GM12873 (cell line): Measurements from ENCODE around the gene CDKN3.

Experiments
- TF ChIP-seq, protein P1 (sequence below): IDR thresholded peaks from 2 replicates; pipeline ENCODE4 v1.5.1; 2012; ENCODE audit warnings: low read depth, mild to moderate bottlenecking, moderate library complexity, low read length, control low read depth; ENCODE audit not compliant: insufficient read depth; ENCODE audit errors: missing control alignments

The CDKN3 gene

DNA sequence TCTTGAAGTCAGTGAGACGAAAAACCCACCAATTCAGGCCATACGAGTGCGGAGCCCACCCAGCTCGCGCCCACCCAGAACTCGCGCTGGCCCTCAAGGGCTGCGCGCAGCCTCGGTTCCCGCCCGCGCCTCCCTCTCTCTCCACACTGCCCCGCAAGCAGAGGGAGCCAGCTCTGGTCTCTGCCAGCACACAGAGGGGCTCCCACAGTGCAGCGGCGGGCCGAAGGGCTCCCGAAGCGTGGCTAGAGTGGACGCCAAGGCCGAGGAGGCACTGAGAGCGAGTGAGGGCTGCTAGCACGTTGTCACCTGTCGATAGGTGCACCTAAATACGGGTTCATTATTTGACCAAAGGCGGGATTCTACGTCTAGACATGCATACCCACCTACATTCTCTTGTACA lies 2.2 kb upstream of the CDKN3 start:
- TF ChIP-seq, protein P1, sequence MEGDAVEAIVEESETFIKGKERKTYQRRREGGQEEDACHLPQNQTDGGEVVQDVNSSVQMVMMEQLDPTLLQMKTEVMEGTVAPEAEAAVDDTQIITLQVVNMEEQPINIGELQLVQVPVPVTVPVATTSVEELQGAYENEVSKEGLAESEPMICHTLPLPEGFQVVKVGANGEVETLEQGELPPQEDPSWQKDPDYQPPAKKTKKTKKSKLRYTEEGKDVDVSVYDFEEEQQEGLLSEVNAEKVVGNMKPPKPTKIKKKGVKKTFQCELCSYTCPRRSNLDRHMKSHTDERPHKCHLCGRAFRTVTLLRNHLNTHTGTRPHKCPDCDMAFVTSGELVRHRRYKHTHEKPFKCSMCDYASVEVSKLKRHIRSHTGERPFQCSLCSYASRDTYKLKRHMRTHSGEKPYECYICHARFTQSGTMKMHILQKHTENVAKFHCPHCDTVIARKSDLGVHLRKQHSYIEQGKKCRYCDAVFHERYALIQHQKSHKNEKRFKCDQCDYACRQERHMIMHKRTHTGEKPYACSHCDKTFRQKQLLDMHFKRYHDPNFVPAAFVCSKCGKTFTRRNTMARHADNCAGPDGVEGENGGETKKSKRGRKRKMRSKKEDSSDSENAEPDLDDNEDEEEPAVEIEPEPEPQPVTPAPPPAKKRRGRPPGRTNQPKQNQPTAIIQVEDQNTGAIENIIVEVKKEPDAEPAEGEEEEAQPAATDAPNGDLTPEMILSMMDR, result no peak

DNA sequence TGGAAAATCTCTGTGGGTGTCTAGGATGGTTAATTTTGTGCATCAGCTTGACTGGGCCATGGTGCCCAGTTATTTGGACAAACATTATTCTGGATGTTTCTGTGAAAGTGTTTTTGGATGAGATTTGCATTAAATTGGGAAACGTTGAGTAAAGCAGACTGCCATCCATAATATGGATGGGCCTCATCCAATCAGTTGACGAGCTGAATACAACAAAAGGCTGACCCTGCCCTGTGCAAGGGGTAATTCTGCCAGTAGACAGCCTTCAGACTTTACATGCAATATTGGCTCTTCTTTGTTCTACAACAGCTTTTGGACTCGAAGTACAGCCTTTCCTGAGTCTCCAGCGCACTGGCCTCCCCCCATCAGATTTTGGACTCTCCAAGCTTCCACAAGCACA lies 1.5 kb upstream of the CDKN3 start:
- TF ChIP-seq, protein P1, result no peak

DNA sequence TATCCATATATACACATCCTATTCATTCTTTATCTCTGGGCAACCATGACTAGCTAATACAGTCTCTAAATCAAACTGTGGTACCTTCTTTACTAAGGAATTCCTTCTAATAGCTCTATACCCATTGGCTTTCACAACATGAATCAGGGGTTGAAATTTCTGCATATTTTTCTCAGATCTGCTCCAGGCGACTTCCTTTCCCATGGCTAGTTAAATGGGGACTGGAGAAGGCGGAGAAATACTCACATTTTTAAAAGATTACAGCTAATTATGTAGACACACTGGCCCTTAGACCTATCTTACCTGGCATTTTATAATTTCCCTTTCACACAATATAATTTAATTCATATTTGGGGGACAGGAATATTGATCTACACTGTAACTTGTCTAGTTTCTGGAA lies 1.1 kb upstream of the CDKN3 start:
- TF ChIP-seq, protein P1, result no peak

DNA sequence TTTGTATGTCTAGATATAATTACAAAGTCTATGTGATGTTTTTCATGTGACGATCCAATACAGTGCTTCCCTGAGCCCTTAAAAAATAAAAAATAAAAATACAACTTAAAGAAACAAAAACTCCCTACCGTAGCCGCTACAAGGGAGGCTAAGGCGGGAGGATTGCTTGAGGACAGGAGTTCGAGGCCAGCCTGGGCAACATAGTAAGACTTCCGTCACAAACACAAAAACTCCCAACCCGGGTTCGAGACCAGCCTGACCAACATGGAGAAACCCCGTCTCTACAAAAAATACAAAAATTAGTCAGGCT lies 669 bp upstream of the CDKN3 start:
- TF ChIP-seq, protein P1, result no peak

DNA sequence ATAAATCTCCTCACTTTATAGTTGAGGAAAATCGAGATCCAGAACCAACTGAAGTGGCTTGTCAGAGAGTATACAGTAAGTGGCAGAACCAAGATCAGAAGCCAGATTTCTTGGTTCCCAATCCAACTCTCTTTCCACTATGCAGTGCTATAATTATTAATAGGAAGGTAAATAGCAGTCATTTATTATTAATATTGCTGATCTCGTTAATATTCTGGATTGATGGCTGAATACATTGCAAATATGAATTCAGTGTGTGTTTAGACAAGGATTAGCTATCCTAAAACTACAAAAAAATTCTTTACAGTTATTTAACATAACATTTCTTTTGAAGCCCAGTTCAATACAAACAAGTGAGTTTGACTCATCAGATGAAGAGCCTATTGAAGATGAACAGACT lies 2.8 kb downstream of the CDKN3 start:
- TF ChIP-seq, protein P1, result no peak

DNA sequence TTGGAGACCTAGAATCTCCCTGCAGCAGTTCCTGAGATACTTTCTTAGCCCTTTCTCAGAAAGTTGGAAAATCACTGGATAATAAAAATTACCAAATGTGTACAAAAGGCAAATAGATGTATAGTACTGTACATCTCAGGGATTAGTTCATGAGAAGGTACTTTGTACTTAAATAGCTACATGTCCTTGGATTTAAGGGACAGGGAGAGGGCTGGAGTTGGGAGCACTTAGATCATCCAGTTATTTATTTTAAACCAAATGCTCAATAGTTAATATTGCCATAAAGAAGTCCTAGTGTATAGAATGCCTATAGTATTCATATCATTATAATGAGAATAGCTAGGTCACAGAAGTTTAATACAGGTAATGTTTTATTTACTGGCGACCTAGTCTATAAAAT lies 13.4 kb downstream of the CDKN3 start:
- TF ChIP-seq, protein P1, result no peak

DNA sequence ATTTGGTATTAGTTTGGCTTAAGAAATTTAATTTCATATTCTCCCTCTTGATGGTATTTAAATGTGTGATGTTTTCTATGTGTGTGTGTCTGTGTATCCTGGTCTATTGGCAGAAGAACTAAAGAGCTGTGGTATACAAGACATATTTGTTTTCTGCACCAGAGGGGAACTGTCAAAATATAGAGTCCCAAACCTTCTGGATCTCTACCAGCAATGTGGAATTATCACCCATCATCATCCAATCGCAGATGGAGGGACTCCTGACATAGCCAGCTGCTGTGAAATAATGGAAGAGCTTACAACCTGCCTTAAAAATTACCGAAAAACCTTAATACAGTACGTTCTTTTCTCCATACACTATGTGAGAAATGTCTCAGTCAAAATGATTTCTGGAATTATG lies 14.6 kb downstream of the CDKN3 start:
- TF ChIP-seq, protein P1, result no peak
